ENCODE measurements around the gene MICALL2.

MICALL2 gene

GRCh38 chr7:1393421-1393820 lies 65.8 kb downstream of the MICALL2 start:
- Histone ChIP-seq H3K36me3 (ENCODE audit: control insufficient read depth, insufficient read depth, low read length) (no peaks in the 10 kb centered on the region), H3K9me3 (ENCODE audit: control insufficient read depth, low read length) (no peaks in the 10 kb centered on the region), H3K27me3 (ENCODE audit: control insufficient read depth, insufficient read depth, low read length, poor library complexity, severe bottlenecking) (peaks cover 5% of the 10 kb centered on the region), H3K27ac (ENCODE audit: insufficient read depth, low read depth, low read length, poor library complexity, severe bottlenecking) (no peak overlapping the region), H3K4me1 (ENCODE audit: control insufficient read depth, insufficient read depth, low read length) (no peaks in the 10 kb centered on the region), H3K4me3 (ENCODE audit: insufficient read depth, low read depth, low read length) (no peak overlapping the region)
- 83 to 87% methylated on average over 7 of the region's 7 CpGs for WGBS, 2 experiments

GRCh38 chr7:1392556-1392955 lies 66.7 kb downstream of the MICALL2 start:
- H3K27me3 ChIP-seq (ENCODE audit: control insufficient read depth, insufficient read depth, low read length, poor library complexity, severe bottlenecking), result peaks cover 5% of the 10 kb centered on the region
- no peaks in the 10 kb centered on the region for H3K4me1 ChIP-seq (ENCODE audit: control insufficient read depth, insufficient read depth, low read length)
- WGBS, 2 experiments, result 92% methylated on average over 4 of the region's 4 CpGs

GRCh38 chr7:1391449-1391848 lies 67.8 kb downstream of the MICALL2 start:
- Histone ChIP-seq H3K4me3 (ENCODE audit: insufficient read depth, low read depth, low read length) (no peak overlapping the region), H3K9me3 (ENCODE audit: control insufficient read depth, low read length) (no peaks in the 10 kb centered on the region), H3K27ac (ENCODE audit: insufficient read depth, low read depth, low read length, poor library complexity, severe bottlenecking) (no peak overlapping the region), H3K27me3 (ENCODE audit: control insufficient read depth, insufficient read depth, low read length, poor library complexity, severe bottlenecking) (peaks cover 5% of the 10 kb centered on the region), H3K4me1 (ENCODE audit: control insufficient read depth, insufficient read depth, low read length) (no peaks in the 10 kb centered on the region), H3K36me3 (ENCODE audit: control insufficient read depth, insufficient read depth, low read length) (no peaks in the 10 kb centered on the region)
- 86 to 91% methylated on average over 4 of the region's 4 CpGs for WGBS, 2 experiments

More at GRCh38 chr7:1392556-1392955, 66.7 kb downstream of the MICALL2 start:
- no peaks in the 10 kb centered on the region for H3K9me3 ChIP-seq (ENCODE audit: control insufficient read depth, low read length)
- no peaks in the 10 kb centered on the region for H3K36me3 ChIP-seq (ENCODE audit: control insufficient read depth, insufficient read depth, low read length)
- no peak overlapping the region for H3K27ac ChIP-seq (ENCODE audit: insufficient read depth, low read depth, low read length, poor library complexity, severe bottlenecking)
- no peak overlapping the region for H3K4me3 ChIP-seq (ENCODE audit: insufficient read depth, low read depth, low read length)

- Histone ChIP-seq H3K36me3 (ENCODE audit: control insufficient read depth, insufficient read depth, low read length) (no peaks in the 10 kb centered on the region), H3K4me1 (ENCODE audit: control insufficient read depth, insufficient read depth, low read length) (no peaks in the 10 kb centered on the region), H3K9me3 (ENCODE audit: control insufficient read depth, low read length) (no peaks in the 10 kb centered on the region), H3K4me3 (ENCODE audit: insufficient read depth, low read depth, low read length) (no peak overlapping the region), H3K27me3 (ENCODE audit: control insufficient read depth, insufficient read depth, low read length, poor library complexity, severe bottlenecking) (no peaks in the 10 kb centered on the region), H3K27ac (ENCODE audit: insufficient read depth, low read depth, low read length, poor library complexity, severe bottlenecking) (no peak overlapping the region)
- 84 to 85% methylated on average over 29 of the region's 29 CpGs for WGBS, 2 experiments
Observed at GRCh38 chr7:1388703-1389335, 70.5 kb downstream of the MICALL2 start.

- no peak overlapping the region for H3K27ac ChIP-seq (ENCODE audit: insufficient read depth, low read depth, low read length, poor library complexity, severe bottlenecking)
- H3K4me3 ChIP-seq (ENCODE audit: insufficient read depth, low read depth, low read length), result no peak overlapping the region
- H3K9me3 ChIP-seq (ENCODE audit: control insufficient read depth, low read length), result no peaks in the 10 kb centered on the region
- no peaks in the 10 kb centered on the region for H3K4me1 ChIP-seq (ENCODE audit: control insufficient read depth, insufficient read depth, low read length)
- H3K27me3 ChIP-seq (ENCODE audit: control insufficient read depth, insufficient read depth, low read length, poor library complexity, severe bottlenecking), result no peaks in the 10 kb centered on the region
- H3K36me3 ChIP-seq (ENCODE audit: control insufficient read depth, insufficient read depth, low read length), result no peaks in the 10 kb centered on the region
- 93 to 94% methylated on average over 19 of the region's 19 CpGs for WGBS, 2 experiments
Observed at GRCh38 chr7:1388021-1388702, 71.1 kb downstream of the MICALL2 start.

GRCh38 chr7:1387261-1387660 lies 72.0 kb downstream of the MICALL2 start:
- H3K4me1 ChIP-seq (ENCODE audit: control insufficient read depth, insufficient read depth, low read length), result no peaks in the 10 kb centered on the region
- H3K9me3 ChIP-seq (ENCODE audit: control insufficient read depth, low read length), result no peaks in the 10 kb centered on the region
- no peak overlapping the region for H3K4me3 ChIP-seq (ENCODE audit: insufficient read depth, low read depth, low read length)
- H3K27ac ChIP-seq (ENCODE audit: insufficient read depth, low read depth, low read length, poor library complexity, severe bottlenecking), result no peak overlapping the region
- 88 to 90% methylated on average over 17 to 18 of the region's 18 CpGs for WGBS, 2 experiments
- H3K36me3 ChIP-seq (ENCODE audit: control insufficient read depth, insufficient read depth, low read length), result no peaks in the 10 kb centered on the region
- no peaks in the 10 kb centered on the region for H3K27me3 ChIP-seq (ENCODE audit: control insufficient read depth, insufficient read depth, low read length, poor library complexity, severe bottlenecking)

- H3K4me3 ChIP-seq (ENCODE audit: insufficient read depth, low read depth, low read length), result no peak overlapping the region
- peaks cover 1% of the 10 kb centered on the region for H3K27me3 ChIP-seq (ENCODE audit: control insufficient read depth, insufficient read depth, low read length, poor library complexity, severe bottlenecking)
- no peaks in the 10 kb centered on the region for H3K4me1 ChIP-seq (ENCODE audit: control insufficient read depth, insufficient read depth, low read length)
- H3K9me3 ChIP-seq (ENCODE audit: control insufficient read depth, low read length), result no peaks in the 10 kb centered on the region
- no peak overlapping the region for H3K27ac ChIP-seq (ENCODE audit: insufficient read depth, low read depth, low read length, poor library complexity, severe bottlenecking)
- WGBS, 2 experiments, result 85 to 86% methylated on average over 25 of the region's 25 CpGs
- no peaks in the 10 kb centered on the region for H3K36me3 ChIP-seq (ENCODE audit: control insufficient read depth, insufficient read depth, low read length)
Observed at GRCh38 chr7:1386623-1387220, 72.5 kb downstream of the MICALL2 start.

GRCh38 chr7:1385809-1386622 lies 73.3 kb downstream of the MICALL2 start:
- H3K9me3 ChIP-seq (ENCODE audit: control insufficient read depth, low read length), result no peaks in the 10 kb centered on the region
- H3K27me3 ChIP-seq (ENCODE audit: control insufficient read depth, insufficient read depth, low read length, poor library complexity, severe bottlenecking), result peaks cover 6% of the 10 kb centered on the region
- WGBS, 2 experiments, result 87 to 89% methylated on average over 38 of the region's 38 CpGs
- H3K27ac ChIP-seq (ENCODE audit: insufficient read depth, low read depth, low read length, poor library complexity, severe bottlenecking), result no peak overlapping the region
- no peak overlapping the region for H3K4me3 ChIP-seq (ENCODE audit: insufficient read depth, low read depth, low read length)
- no peaks in the 10 kb centered on the region for H3K36me3 ChIP-seq (ENCODE audit: control insufficient read depth, insufficient read depth, low read length)
- H3K4me1 ChIP-seq (ENCODE audit: control insufficient read depth, insufficient read depth, low read length), result no peaks in the 10 kb centered on the region

GRCh38 chr7:1385086-1385808 lies 74.0 kb downstream of the MICALL2 start:
- WGBS, 2 experiments, result 84 to 88% methylated on average over 23 of the region's 23 CpGs
- no peaks in the 10 kb centered on the region for H3K4me1 ChIP-seq (ENCODE audit: control insufficient read depth, insufficient read depth, low read length)
- no peak overlapping the region for H3K4me3 ChIP-seq (ENCODE audit: insufficient read depth, low read depth, low read length)
- no peaks in the 10 kb centered on the region for H3K9me3 ChIP-seq (ENCODE audit: control insufficient read depth, low read length)
- H3K36me3 ChIP-seq (ENCODE audit: control insufficient read depth, insufficient read depth, low read length), result no peaks in the 10 kb centered on the region
- peaks cover 14% of the 10 kb centered on the region for H3K27me3 ChIP-seq (ENCODE audit: control insufficient read depth, insufficient read depth, low read length, poor library complexity, severe bottlenecking)
- H3K27ac ChIP-seq (ENCODE audit: insufficient read depth, low read depth, low read length, poor library complexity, severe bottlenecking), result no peak overlapping the region

All from ectodermal cell (in vitro differentiated cells).